ENCODE measurements around the gene LPP.

DNA sequence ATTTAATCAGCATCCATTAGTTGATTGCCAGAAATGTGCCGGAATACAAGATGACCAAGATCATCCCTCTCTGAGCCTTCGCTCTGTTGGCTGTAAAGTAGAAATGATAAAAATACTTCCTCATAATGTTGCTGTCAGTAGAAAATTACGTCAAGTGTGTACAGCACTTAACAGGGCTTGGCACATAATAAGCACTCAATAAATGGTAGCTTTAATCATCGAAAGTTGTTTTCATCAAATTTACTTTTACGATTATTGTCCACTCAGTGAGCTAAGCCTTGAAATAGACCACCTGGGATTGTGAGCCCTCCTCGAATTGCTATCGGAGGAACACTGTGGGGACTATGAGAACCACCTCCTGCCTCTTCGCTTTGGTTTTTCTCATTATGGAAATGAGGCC is 716.5 kb downstream of the LPP start:
- no peak for TF ChIP-seq NFRKB (IDR thresholded peaks at IDR 0.05)
- TF ChIP-seq ARNT (IDR thresholded peaks at IDR 0.05) = no peak
- TF ChIP-seq FOXA1 (IDR thresholded peaks at IDR 0.05) = no peak
- TF ChIP-seq FOXM1 (IDR thresholded peaks at IDR 0.05; ENCODE audit: borderline replicate concordance) = no peak
- no peak for TF ChIP-seq TARDBP (IDR thresholded peaks at IDR 0.05)
- no peak for TF ChIP-seq PKNOX1 (IDR thresholded peaks at IDR 0.05)
- no peak for TF ChIP-seq ZNF384 (IDR thresholded peaks at IDR 0.05)
- TF ChIP-seq HDGF (IDR thresholded peaks at IDR 0.05; ENCODE audit: borderline replicate concordance) = no peak
- TF ChIP-seq SP1 (IDR thresholded peaks at IDR 0.05) = no peak
- no peak for TF ChIP-seq L3MBTL2 (conservative IDR thresholded peaks at IDR 0.05)
- TF ChIP-seq SUZ12 (IDR thresholded peaks at IDR 0.05) = no peak
- TF ChIP-seq FOXK2 (IDR thresholded peaks at IDR 0.05) = no peak
- TF ChIP-seq BHLHE40 (IDR thresholded peaks at IDR 0.05; ENCODE audit: borderline replicate concordance) = no peak
- TF ChIP-seq ELF4 (IDR thresholded peaks at IDR 0.05) = no peak
